ENCODE results near the gene PKD1L1. TPM values are rescaled to one million over a fixed set of nuclear protein-coding genes. Genes with fewer than 3 reads are reported as not detected.

PKD1L1 gene
- total RNA-seq, 1 experiment from 2014 or later: 0.07 TPM

DNA sequence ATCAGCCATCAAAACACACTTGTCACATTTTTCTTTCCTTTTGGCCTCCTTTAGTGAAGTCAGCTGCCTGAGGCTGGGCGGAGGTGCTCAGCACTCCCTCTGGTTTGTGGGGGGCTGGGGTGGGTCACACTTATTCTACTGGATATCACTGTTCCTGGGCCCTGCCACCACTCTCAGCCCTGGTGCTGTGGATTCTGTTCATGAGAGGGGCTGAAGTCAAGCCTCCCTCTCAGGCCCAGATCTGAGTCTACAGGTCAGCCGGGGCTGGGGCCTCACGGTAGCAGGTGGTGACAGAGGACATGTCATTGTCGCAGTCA lies 185.6 kb downstream of the PKD1L1 start (continued):
- TF ChIP-seq, protein P1, sequence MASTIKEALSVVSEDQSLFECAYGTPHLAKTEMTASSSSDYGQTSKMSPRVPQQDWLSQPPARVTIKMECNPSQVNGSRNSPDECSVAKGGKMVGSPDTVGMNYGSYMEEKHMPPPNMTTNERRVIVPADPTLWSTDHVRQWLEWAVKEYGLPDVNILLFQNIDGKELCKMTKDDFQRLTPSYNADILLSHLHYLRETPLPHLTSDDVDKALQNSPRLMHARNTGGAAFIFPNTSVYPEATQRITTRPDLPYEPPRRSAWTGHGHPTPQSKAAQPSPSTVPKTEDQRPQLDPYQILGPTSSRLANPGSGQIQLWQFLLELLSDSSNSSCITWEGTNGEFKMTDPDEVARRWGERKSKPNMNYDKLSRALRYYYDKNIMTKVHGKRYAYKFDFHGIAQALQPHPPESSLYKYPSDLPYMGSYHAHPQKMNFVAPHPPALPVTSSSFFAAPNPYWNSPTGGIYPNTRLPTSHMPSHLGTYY (CRISPR knock-in tag; IDR thresholded peaks at IDR 0.05): no peak
- TF ChIP-seq ZNF138 (CRISPR knock-in tag; conservative IDR thresholded peaks at IDR 0.05): no peak
- TF ChIP-seq, protein P2, sequence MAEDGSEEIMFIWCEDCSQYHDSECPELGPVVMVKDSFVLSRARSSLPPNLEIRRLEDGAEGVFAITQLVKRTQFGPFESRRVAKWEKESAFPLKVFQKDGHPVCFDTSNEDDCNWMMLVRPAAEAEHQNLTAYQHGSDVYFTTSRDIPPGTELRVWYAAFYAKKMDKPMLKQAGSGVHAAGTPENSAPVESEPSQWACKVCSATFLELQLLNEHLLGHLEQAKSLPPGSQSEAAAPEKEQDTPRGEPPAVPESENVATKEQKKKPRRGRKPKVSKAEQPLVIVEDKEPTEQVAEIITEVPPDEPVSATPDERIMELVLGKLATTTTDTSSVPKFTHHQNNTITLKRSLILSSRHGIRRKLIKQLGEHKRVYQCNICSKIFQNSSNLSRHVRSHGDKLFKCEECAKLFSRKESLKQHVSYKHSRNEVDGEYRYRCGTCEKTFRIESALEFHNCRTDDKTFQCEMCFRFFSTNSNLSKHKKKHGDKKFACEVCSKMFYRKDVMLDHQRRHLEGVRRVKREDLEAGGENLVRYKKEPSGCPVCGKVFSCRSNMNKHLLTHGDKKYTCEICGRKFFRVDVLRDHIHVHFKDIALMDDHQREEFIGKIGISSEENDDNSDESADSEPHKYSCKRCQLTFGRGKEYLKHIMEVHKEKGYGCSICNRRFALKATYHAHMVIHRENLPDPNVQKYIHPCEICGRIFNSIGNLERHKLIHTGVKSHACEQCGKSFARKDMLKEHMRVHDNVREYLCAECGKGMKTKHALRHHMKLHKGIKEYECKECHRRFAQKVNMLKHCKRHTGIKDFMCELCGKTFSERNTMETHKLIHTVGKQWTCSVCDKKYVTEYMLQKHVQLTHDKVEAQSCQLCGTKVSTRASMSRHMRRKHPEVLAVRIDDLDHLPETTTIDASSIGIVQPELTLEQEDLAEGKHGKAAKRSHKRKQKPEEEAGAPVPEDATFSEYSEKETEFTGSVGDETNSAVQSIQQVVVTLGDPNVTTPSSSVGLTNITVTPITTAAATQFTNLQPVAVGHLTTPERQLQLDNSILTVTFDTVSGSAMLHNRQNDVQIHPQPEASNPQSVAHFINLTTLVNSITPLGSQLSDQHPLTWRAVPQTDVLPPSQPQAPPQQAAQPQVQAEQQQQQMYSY (CRISPR knock-in tag; IDR thresholded peaks at IDR 0.05): no peak
- TF ChIP-seq ESRRA (CRISPR knock-in tag; IDR thresholded peaks at IDR 0.05; ENCODE audit: borderline replicate concordance): no peak
- no peak for TF ChIP-seq NFATC4 (CRISPR knock-in tag; IDR thresholded peaks at IDR 0.05)
- TF ChIP-seq SP1 (CRISPR knock-in tag; conservative IDR thresholded peaks at IDR 0.05): no peak
- no peak for TF ChIP-seq NR3C1 (CRISPR knock-in tag; conservative IDR thresholded peaks at IDR 0.05; ENCODE audit: low read depth)
- no peak for TF ChIP-seq ZBTB21 (CRISPR knock-in tag; IDR thresholded peaks at IDR 0.05; ENCODE audit: borderline replicate concordance)
- TF ChIP-seq, protein P3, sequence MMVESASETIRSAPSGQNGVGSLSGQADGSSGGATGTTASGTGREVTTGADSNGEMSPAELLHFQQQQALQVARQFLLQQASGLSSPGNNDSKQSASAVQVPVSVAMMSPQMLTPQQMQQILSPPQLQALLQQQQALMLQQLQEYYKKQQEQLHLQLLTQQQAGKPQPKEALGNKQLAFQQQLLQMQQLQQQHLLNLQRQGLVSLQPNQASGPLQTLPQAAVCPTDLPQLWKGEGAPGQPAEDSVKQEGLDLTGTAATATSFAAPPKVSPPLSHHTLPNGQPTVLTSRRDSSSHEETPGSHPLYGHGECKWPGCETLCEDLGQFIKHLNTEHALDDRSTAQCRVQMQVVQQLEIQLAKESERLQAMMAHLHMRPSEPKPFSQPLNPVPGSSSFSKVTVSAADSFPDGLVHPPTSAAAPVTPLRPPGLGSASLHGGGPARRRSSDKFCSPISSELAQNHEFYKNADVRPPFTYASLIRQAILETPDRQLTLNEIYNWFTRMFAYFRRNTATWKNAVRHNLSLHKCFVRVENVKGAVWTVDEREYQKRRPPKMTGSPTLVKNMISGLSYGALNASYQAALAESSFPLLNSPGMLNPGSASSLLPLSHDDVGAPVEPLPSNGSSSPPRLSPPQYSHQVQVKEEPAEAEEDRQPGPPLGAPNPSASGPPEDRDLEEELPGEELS (CRISPR knock-in tag; IDR thresholded peaks at IDR 0.05): no peak

DNA sequence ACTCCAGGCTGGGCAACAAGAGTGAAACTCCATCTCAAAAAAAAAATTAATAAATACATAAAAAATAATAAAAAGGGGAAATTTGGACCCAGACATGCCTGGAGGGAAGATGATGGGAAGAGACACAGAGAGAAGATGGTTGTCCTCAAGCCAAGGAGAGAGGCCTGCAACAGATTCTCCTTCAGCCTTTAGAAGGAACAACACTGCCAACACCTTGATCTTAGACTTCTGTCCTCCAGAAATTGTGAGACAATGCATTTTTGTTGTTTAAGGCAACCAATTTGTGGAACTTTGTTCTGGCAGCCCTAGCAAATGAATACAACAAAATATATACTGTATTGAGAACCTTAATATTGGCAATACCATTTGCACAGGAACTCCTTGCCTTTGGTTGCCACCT lies 186.1 kb downstream of the PKD1L1 start:
- POLR2A ChIA-PET: no interaction called here
- TF ChIP-seq GRHL2 (CRISPR knock-in tag; IDR thresholded peaks at IDR 0.05; ENCODE audit: insufficient replicate concordance, severe bottlenecking) (no peak), GABPB1 (CRISPR knock-in tag; IDR thresholded peaks at IDR 0.05) (no peak), MYBL2 (CRISPR knock-in tag; IDR thresholded peaks at IDR 0.05) (no peak), NR1H2 (CRISPR knock-in tag; IDR thresholded peaks at IDR 0.05) (no peak), NFATC4 (CRISPR knock-in tag; IDR thresholded peaks at IDR 0.05) (no peak)
- TF ChIP-seq, protein P2 (CRISPR knock-in tag; IDR thresholded peaks at IDR 0.05): no peak
- H3K36me3 Mint-ChIP-seq: no peaks in the 10 kb centered on the region
- peaks cover 4% of the 10 kb centered on the region; the same call in 1 of the 2 replicates for H3K4me1 Mint-ChIP-seq
- H3K27me3 Mint-ChIP-seq (ENCODE audit: low read depth): no peaks in the 10 kb centered on the region
- DNase-seq (ENCODE audit: low spot score) (no peak), ATAC-seq (no peak)
- no peaks in the 10 kb centered on the region for H3K9me3 Mint-ChIP-seq
- CTCF ChIA-PET: interaction anchor here (1.1 kb wide), 1 partner anchor 496 kb away, joined by 4 read pairs; no protein-coding TSS in a partner anchor
- no peak overlapping the region for H3K27ac Mint-ChIP-seq
- no peak overlapping the region for H3K4me3 Mint-ChIP-seq
